Tibial nerve (tissue), 3 donors: ENCODE data around the gene SRGAP2C.

Experiments used
- CTCF ChIP-seq, 5 experiments: fragments of 200-600 bp in 3 of 5; fragments of 450-650 bp in 2 of 5; sonication (generic) in 3 of 5; IDR thresholded peaks; one replicate each; pipeline ENCODE4 v1.5.1; 2016 to 2019; ENCODE audit warnings: antibody characterized with exemption in 5 of 5, mild to moderate bottlenecking in 3 of 5, moderate library complexity in 2 of 5
- POLR2A ChIP-seq, 2 donors: fragments of 450-650 bp; IDR thresholded peaks; one replicate each; pipeline ENCODE4 v1.6.1; 2017; ENCODE audit warnings: antibody characterized with exemption in 2 of 2, mild to moderate bottlenecking in 2 of 2, moderate library complexity in 2 of 2

- TF ChIP-seq CTCF (IDR thresholded peaks at IDR 0.05) (no peak), POLR2A (IDR thresholded peaks at IDR 0.05) (no peak)
These were observed 256.2 kb downstream of the SRGAP2C start for GRCh38 chr1:121440993-121441392.
